ENCODE measurements around the gene HMGXB3. TPM values are rescaled to one million over a fixed set of nuclear protein-coding genes. Genes with fewer than 3 reads are reported as not detected.

HMGXB3 gene
- total and polyA plus RNA-seq, 2 donors (not counting 1 experiment from before 2014, with no cell fraction given): 29.9 to 31.5 TPM

DNA sequence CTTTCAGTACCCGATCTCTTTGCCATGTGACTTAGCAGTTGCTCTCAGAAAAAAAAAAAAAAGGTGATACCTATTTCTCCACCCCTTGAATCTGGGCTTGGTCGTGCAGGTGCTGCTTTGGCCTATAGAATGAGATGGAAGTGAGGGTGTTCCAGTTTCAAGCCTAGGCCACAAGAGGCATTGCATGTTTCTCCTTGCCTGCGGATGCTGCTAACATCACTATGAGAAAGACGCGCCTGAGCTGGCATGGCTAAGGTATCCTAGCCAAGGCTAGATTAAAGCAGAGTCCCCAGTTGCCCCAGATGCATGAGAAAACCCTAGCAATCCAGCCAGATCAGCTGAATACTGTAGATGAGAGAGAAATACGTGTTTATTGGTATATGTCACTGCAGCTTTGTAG, 100.5 kb downstream of the HMGXB3 start:
- TF ChIP-seq, protein P1, sequence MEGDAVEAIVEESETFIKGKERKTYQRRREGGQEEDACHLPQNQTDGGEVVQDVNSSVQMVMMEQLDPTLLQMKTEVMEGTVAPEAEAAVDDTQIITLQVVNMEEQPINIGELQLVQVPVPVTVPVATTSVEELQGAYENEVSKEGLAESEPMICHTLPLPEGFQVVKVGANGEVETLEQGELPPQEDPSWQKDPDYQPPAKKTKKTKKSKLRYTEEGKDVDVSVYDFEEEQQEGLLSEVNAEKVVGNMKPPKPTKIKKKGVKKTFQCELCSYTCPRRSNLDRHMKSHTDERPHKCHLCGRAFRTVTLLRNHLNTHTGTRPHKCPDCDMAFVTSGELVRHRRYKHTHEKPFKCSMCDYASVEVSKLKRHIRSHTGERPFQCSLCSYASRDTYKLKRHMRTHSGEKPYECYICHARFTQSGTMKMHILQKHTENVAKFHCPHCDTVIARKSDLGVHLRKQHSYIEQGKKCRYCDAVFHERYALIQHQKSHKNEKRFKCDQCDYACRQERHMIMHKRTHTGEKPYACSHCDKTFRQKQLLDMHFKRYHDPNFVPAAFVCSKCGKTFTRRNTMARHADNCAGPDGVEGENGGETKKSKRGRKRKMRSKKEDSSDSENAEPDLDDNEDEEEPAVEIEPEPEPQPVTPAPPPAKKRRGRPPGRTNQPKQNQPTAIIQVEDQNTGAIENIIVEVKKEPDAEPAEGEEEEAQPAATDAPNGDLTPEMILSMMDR (conservative IDR thresholded peaks at IDR 0.05 in 1 of 2, IDR thresholded peaks at IDR 0.05 in 1 of 2; ENCODE audit: low read depth in 1 of 2, low read length in 2 of 2): no peak
- no peak for TF ChIP-seq EZH2 (IDR thresholded peaks at IDR 0.05; ENCODE audit: low read length, missing control alignments)

More for the DNA sequence above, 100.5 kb downstream of the HMGXB3 start:
- Histone ChIP-seq H3K9me3 (ENCODE audit: control insufficient read depth, insufficient read depth, low read depth, low read length) (no peaks in the 10 kb centered on the region), H3K27me3 (ENCODE audit: control insufficient read depth, insufficient read depth, low read length) (peaks cover 6% of the 10 kb centered on the region), H3K4me1 (ENCODE audit: control insufficient read depth, extremely low read depth, insufficient read depth, low read length) (no peaks in the 10 kb centered on the region), H3K4me2 (ENCODE audit: extremely low read depth, insufficient read depth, low read length) (no peak overlapping the region), H3K36me3 (ENCODE audit: control insufficient read depth, insufficient read depth, low read length) (no peaks in the 10 kb centered on the region), H3K79me2 (ENCODE audit: control insufficient read depth, insufficient read depth, low read length) (no peaks in the 10 kb centered on the region), H3K27ac (ENCODE audit: insufficient read depth, low read length) (no peak overlapping the region), H3K9ac (ENCODE audit: insufficient read depth, low read length) (no peak overlapping the region), H4K20me1 (ENCODE audit: control insufficient read depth, extremely low read depth, insufficient read depth, low read length) (no peaks in the 10 kb centered on the region), H3K4me3 (replicated peaks in 1 of 4; ENCODE audit: control extremely low read depth in 1 of 4, insufficient read depth in 1 of 4, low read depth in 3 of 4, low read length in 4 of 4) (no peak overlapping the region), H2AFZ (ENCODE audit: low read length) (no peak overlapping the region)
- no peak for DNase-seq (ENCODE audit: low read depth in 2 of 2)

Other genes starting within 250 kb of the HMGXB3 start
- gene PDE6A, start 55.9 kb upstream of the HMGXB3 start, total RNA-seq: under 0.01 TPM in 2 replicates
- 0.02 TPM in 1 of 2 replicates, not detected in the other for gene PDE6A, start 55.9 kb upstream of the HMGXB3 start, polyA plus RNA-seq
- gene SLC26A2, start 40.0 kb upstream of the HMGXB3 start, total RNA-seq: 11.6 and 15.7 TPM in 2 replicates
- gene SLC26A2, start 40.0 kb upstream of the HMGXB3 start, polyA plus RNA-seq: 7.7 and 10.3 TPM in 2 replicates
- 8.7 and 10.4 TPM in 2 replicates for gene TIGD6, start 85 bp upstream of the HMGXB3 start, total RNA-seq
- 5.7 and 6.9 TPM in 2 replicates for gene TIGD6, start 85 bp upstream of the HMGXB3 start, polyA plus RNA-seq
- not detected in 2 replicates for gene CSF1R, start 85.8 kb downstream of the HMGXB3 start, total RNA-seq
- gene CSF1R, start 85.8 kb downstream of the HMGXB3 start, polyA plus RNA-seq: 0.07 and 0.15 TPM in 2 replicates
- 151 and 231 TPM in 2 replicates for gene PDGFRB, start 155.1 kb downstream of the HMGXB3 start, total RNA-seq
- gene PDGFRB, start 155.1 kb downstream of the HMGXB3 start, polyA plus RNA-seq: 77.4 and 347 TPM in 2 replicates
- under 0.01 and 0.33 TPM in 2 replicates for gene CDX1, start 166.0 kb downstream of the HMGXB3 start, total RNA-seq
- gene CDX1, start 166.0 kb downstream of the HMGXB3 start, polyA plus RNA-seq: 0.09 and 1.8 TPM in 2 replicates
- not detected in 2 replicates for gene SLC6A7, start 189.3 kb downstream of the HMGXB3 start, total RNA-seq
- 0.02 TPM in 1 of 2 replicates, not detected in the other for gene SLC6A7, start 189.3 kb downstream of the HMGXB3 start, polyA plus RNA-seq